Prostate gland (tissue), 2 donors: ENCODE data around the gene CAMSAP1. TPM values are rescaled to one million over a fixed set of nuclear protein-coding genes. Genes with fewer than 3 reads are reported as not detected.

ENCODE experiments used
- DNase-seq: peaks from one replicate; pipeline ENCODE4 v3.0.0-alpha.2; 2019; ENCODE audit warnings: low spot score
- H3K27ac ChIP-seq, 2 donors: fragments of 200-600 bp; sonication (generic); 2 replicates each; pipeline ENCODE4 v1.5.1; 2017 to 2019
- H3K27me3 ChIP-seq: fragments of 200-600 bp; sonication (generic); replicated peaks from 2 replicates; pipeline ENCODE4 v1.5.1; 2019; ENCODE audit not compliant: insufficient read depth
- H3K36me3 ChIP-seq, 2 donors: fragments of 200-600 bp; sonication (generic); 1 replicate in 1 of 2; 2 replicates in 1 of 2; pipeline versions ENCODE4 v1.5.1 to v1.8.1; 2017 to 2019
- H3K4me1 ChIP-seq: fragments of 200-600 bp; sonication (generic); replicated peaks from 2 replicates; pipeline ENCODE4 v1.5.1; 2019
- H3K4me3 ChIP-seq, 2 donors: fragments of 200-600 bp; sonication (generic); 2 replicates each; pipeline ENCODE4 v1.5.1; 2017 to 2019
- H3K9me3 ChIP-seq: fragments of 200-600 bp; sonication (generic); 2 replicates; pipeline ENCODE4 v1.5.1; 2017
- CTCF ChIP-seq, 4 experiments: fragments of 200-600 bp in 2 of 4; fragments of 450-650 bp in 2 of 4; sonication (generic) in 2 of 4; IDR thresholded peaks; 1 replicate in 3 of 4; 2 replicates in 1 of 4; pipeline ENCODE4 v1.5.1; 2016 to 2019; ENCODE audit warnings: antibody characterized with exemption in 4 of 4, mild to moderate bottlenecking in 2 of 4, moderate library complexity in 2 of 4
- POLR2A ChIP-seq: fragments of 450-650 bp; IDR thresholded peaks from one replicate; pipeline ENCODE4 v1.6.1; 2016; ENCODE audit warnings: antibody characterized with exemption, mild to moderate bottlenecking
- POLR2AphosphoS5 ChIP-seq: sonication (generic); formaldehyde crosslinking; IDR thresholded peaks from one replicate; pipeline ENCODE4 v1.6.1; 2017; ENCODE audit warnings: antibody characterized with exemption
- WGBS: methylation state at CpG from one replicate; pipeline ENCODE4 v1.1.5; 2018; 5-methylcytosine and 5-hydroxymethylcytosine counted together
- intact Hi-C: fragments of 100-400 bp; cut with DNase I; formaldehyde crosslinking; loops from one replicate; pipeline ENCODE4 v1.14.2; 2022
- total RNA-seq, 2 donors: library from RNA; depleted of rRNA; stranded (reverse); fragments of >200 nt; gene quantifications; one replicate each; pipeline ENCODE4 v1.1.0, GENCODE V29; 2016

Gene CAMSAP1
- total RNA-seq, 2 donors from 2014 or later: 28.3 to 86.6 TPM

- WGBS: 78% methylated on average over 16 of the region's 16 CpGs
- no peak for DNase-seq
- TF ChIP-seq POLR2A: no peak
- no peak for TF ChIP-seq POLR2AphosphoS5
- TF ChIP-seq CTCF (IDR thresholded peaks at IDR 0.05): no peak
- H3K4me1 ChIP-seq: no peaks in the 10 kb centered on the region
- no peak overlapping the region for H3K4me3 ChIP-seq
- H3K27me3 ChIP-seq: peaks cover 4% of the 10 kb centered on the region
- H3K27ac ChIP-seq: no peak overlapping the region
- intact Hi-C loops: no loop called here
- H3K36me3 ChIP-seq: no peaks in the 10 kb centered on the region
- H3K9me3 ChIP-seq: no peaks in the 10 kb centered on the region
Observed at GRCh38 chr9:135787317-135787716, 120.0 kb downstream of the CAMSAP1 start.

GRCh38 chr9:135786146-135786690 lies 121.1 kb downstream of the CAMSAP1 start:
- Histone ChIP-seq H3K36me3 (no peaks in the 10 kb centered on the region), H3K4me1 (no peaks in the 10 kb centered on the region), H3K4me3 (no peak overlapping the region), H3K27me3 (peaks cover 6% of the 10 kb centered on the region), H3K27ac (no peak overlapping the region), H3K9me3 (no peaks in the 10 kb centered on the region)
- WGBS: 91% methylated on average over 36 of the region's 44 CpGs
- intact Hi-C loops: no loop called here
- DNase-seq: no peak
- TF ChIP-seq CTCF (IDR thresholded peaks at IDR 0.05) (no peak), POLR2A (no peak), POLR2AphosphoS5 (no peak)

GRCh38 chr9:135785013-135785575 lies 122.3 kb downstream of the CAMSAP1 start:
- Histone ChIP-seq H3K4me1 (no peaks in the 10 kb centered on the region), H3K9me3 (no peaks in the 10 kb centered on the region), H3K36me3 (no peaks in the 10 kb centered on the region), H3K4me3 (no peak overlapping the region), H3K27me3 (peaks cover 6% of the 10 kb centered on the region), H3K27ac (no peak overlapping the region)
- no peak for DNase-seq
- TF ChIP-seq CTCF (IDR thresholded peaks at IDR 0.05): no peak
- TF ChIP-seq POLR2AphosphoS5: no peak
- TF ChIP-seq POLR2A: no peak
- intact Hi-C loops: no loop called here
- 85% methylated on average over 12 of the region's 22 CpGs for WGBS

- TF ChIP-seq POLR2AphosphoS5 (no peak), CTCF (IDR thresholded peaks at IDR 0.05) (no peak), POLR2A (no peak)
Observed at GRCh38 chr9:135783540-135784245, 123.7 kb downstream of the CAMSAP1 start.

More at GRCh38 chr9:135783540-135784245, 123.7 kb downstream of the CAMSAP1 start:
- no peak for DNase-seq
- Histone ChIP-seq H3K27ac (no peak overlapping the region), H3K4me3 (no peak overlapping the region), H3K27me3 (peaks cover 6% of the 10 kb centered on the region), H3K4me1 (no peaks in the 10 kb centered on the region), H3K36me3 (no peaks in the 10 kb centered on the region), H3K9me3 (no peaks in the 10 kb centered on the region)
- intact Hi-C loops: no loop called here
- WGBS: 89% methylated on average over 28 of the region's 30 CpGs
